ENCODE data around the gene CDC42EP1.

DNA sequence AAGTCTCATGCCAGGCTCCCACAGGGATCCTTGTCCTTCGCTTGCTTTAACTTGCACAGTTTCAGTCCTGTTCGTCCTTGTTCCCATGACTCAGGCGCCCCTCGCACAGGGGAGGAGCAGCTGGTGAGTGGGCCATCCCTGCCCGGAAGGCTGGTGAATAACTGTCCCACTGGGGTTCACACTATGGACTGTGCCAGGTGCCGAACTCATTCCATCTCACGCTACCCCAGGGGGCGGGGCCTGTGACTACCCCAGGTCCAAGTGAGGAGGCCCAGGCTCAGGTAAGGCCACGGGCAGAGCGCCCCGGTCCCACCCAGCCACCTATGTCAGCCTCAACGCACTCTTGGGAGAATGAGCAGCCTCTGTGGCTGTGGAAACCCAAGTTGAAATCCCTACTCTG lies 33.9 kb upstream of the CDC42EP1 start:
- TF ChIP-seq CTCF (IDR thresholded peaks at IDR 0.05) (no peak), POLR2A (IDR thresholded peaks at IDR 0.05) (no peak)
